ENCODE measurements around the gene RALGAPA1.

The RALGAPA1 gene

DNA sequence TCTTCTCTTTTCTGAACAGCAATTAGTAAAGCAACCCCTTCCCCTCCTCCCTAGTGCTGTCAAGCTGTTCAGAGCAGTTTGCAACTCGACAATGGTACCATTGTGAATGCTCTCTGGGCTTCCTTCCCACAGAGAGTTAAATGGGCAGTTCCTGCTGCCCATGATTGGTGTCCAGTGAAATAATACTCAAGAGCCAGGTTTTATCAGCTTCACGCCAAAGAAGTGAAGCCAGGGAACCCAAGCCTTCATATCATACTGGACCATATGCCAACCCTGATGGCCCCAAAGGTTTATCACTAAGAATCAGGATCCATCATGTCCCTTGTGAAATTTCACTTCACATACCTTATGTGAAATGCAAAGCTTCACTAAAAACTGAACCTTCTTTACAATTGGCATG lies 250.4 kb downstream of the RALGAPA1 start:
- TF ChIP-seq NFRKB (IDR thresholded peaks at IDR 0.05) (no peak), ARNT (IDR thresholded peaks at IDR 0.05) (no peak), PKNOX1 (IDR thresholded peaks at IDR 0.05) (no peak), FOXA1 (IDR thresholded peaks at IDR 0.05) (no peak), HDGF (IDR thresholded peaks at IDR 0.05; ENCODE audit: borderline replicate concordance) (no peak), ZNF384 (IDR thresholded peaks at IDR 0.05) (no peak), SP1 (IDR thresholded peaks at IDR 0.05) (no peak), BHLHE40 (IDR thresholded peaks at IDR 0.05; ENCODE audit: borderline replicate concordance) (no peak), ELF4 (IDR thresholded peaks at IDR 0.05) (no peak), FOXM1 (IDR thresholded peaks at IDR 0.05; ENCODE audit: borderline replicate concordance) (no peak), SUZ12 (IDR thresholded peaks at IDR 0.05) (no peak), CTBP1 (IDR thresholded peaks at IDR 0.05; ENCODE audit: borderline replicate concordance) (no peak), TARDBP (IDR thresholded peaks at IDR 0.05) (no peak), LEF1 (IDR thresholded peaks at IDR 0.05; ENCODE audit: borderline replicate concordance) (no peak), L3MBTL2 (conservative IDR thresholded peaks at IDR 0.05) (no peak), FOXK2 (IDR thresholded peaks at IDR 0.05) (no peak)
- no peak for DNase-seq (ENCODE audit: extremely low spot score)
- CTCF ChIA-PET: no interaction called here
- POLR2A ChIA-PET: no interaction called here

DNA sequence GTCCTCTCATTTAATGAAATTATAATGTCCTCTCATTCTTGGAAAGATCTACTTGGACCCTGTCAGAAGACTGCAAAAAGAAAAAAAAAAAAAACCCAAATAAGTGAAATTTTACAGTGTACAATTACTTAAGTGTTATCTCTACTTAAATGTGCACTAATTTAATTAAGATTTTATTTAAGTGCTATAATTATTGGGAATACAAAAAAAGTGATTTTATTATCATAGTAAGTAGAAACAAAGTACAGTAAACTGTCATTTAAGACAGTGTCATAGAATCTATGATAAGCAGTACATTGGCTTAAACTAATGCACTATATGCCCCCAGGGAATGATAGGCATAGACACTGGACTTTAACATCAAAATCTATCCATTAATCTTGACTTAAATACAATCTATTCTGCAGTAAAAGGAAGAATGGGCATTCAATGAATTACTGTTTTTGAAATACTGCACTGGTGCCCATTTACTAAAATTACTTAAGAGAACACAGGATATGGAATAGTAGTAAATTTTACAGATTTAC lies 251.8 kb downstream of the RALGAPA1 start:
- POLR2A ChIA-PET: no interaction called here

DNA sequence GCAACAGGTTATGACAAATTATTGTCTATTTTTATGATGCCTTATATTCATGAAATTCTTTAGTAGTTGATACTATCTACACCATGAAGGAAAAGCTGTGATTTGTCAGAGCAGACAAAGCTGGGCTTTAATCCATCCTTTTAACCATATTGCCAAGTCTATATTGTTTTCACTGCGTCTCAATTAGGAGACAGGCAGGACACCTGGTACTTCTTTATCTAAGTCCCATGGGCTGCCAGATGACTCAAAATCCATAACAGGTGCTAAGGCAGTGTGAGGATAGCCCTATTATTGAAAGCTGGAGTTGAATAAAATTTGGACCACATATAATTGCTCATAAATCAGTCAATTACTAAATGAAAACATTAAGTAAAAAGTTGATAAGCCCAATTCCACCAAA lies 252.5 kb downstream of the RALGAPA1 start:
- no peak for DNase-seq (ENCODE audit: extremely low spot score)
- TF ChIP-seq TARDBP (IDR thresholded peaks at IDR 0.05) (no peak), HDGF (IDR thresholded peaks at IDR 0.05; ENCODE audit: borderline replicate concordance) (no peak), PKNOX1 (IDR thresholded peaks at IDR 0.05) (no peak), ELF4 (IDR thresholded peaks at IDR 0.05) (no peak), FOXM1 (IDR thresholded peaks at IDR 0.05; ENCODE audit: borderline replicate concordance) (no peak), ARNT (IDR thresholded peaks at IDR 0.05) (no peak), CTBP1 (IDR thresholded peaks at IDR 0.05; ENCODE audit: borderline replicate concordance) (no peak), LEF1 (IDR thresholded peaks at IDR 0.05; ENCODE audit: borderline replicate concordance) (no peak), ZNF384 (IDR thresholded peaks at IDR 0.05) (no peak), SP1 (IDR thresholded peaks at IDR 0.05) (no peak), BHLHE40 (IDR thresholded peaks at IDR 0.05; ENCODE audit: borderline replicate concordance) (no peak)
- ChIA-PET POLR2A (no interaction called here), CTCF (no interaction called here)

More for the DNA sequence above, 251.8 kb downstream of the RALGAPA1 start:
- CTCF ChIA-PET: no interaction called here
- TF ChIP-seq LEF1 (IDR thresholded peaks at IDR 0.05; ENCODE audit: borderline replicate concordance): no peak
- TF ChIP-seq L3MBTL2 (conservative IDR thresholded peaks at IDR 0.05): no peak
- TF ChIP-seq ZNF384 (IDR thresholded peaks at IDR 0.05): no peak
- no peak for TF ChIP-seq HDGF (IDR thresholded peaks at IDR 0.05; ENCODE audit: borderline replicate concordance)
- no peak for TF ChIP-seq BHLHE40 (IDR thresholded peaks at IDR 0.05; ENCODE audit: borderline replicate concordance)
- no peak for TF ChIP-seq ARNT (IDR thresholded peaks at IDR 0.05)
- TF ChIP-seq ELF4 (IDR thresholded peaks at IDR 0.05): no peak
- no peak for DNase-seq (ENCODE audit: extremely low spot score)

- ChIA-PET CTCF (no interaction called here), POLR2A (no interaction called here)
- TF ChIP-seq HDGF (IDR thresholded peaks at IDR 0.05; ENCODE audit: borderline replicate concordance): no peak
- TF ChIP-seq SUZ12 (IDR thresholded peaks at IDR 0.05): no peak
- no peak for TF ChIP-seq SP1 (IDR thresholded peaks at IDR 0.05)
- TF ChIP-seq TARDBP (IDR thresholded peaks at IDR 0.05): no peak
- TF ChIP-seq CTBP1 (IDR thresholded peaks at IDR 0.05; ENCODE audit: borderline replicate concordance): no peak
- TF ChIP-seq FOXA1 (IDR thresholded peaks at IDR 0.05): no peak
- TF ChIP-seq ZNF384 (IDR thresholded peaks at IDR 0.05): no peak
- TF ChIP-seq FOXM1 (IDR thresholded peaks at IDR 0.05; ENCODE audit: borderline replicate concordance): no peak
- TF ChIP-seq BHLHE40 (IDR thresholded peaks at IDR 0.05; ENCODE audit: borderline replicate concordance): no peak
- no peak for TF ChIP-seq NFRKB (IDR thresholded peaks at IDR 0.05)
- no peak for TF ChIP-seq PKNOX1 (IDR thresholded peaks at IDR 0.05)
- TF ChIP-seq FOXK2 (IDR thresholded peaks at IDR 0.05): no peak
- TF ChIP-seq L3MBTL2 (conservative IDR thresholded peaks at IDR 0.05): no peak
- no peak for TF ChIP-seq ARNT (IDR thresholded peaks at IDR 0.05)
- TF ChIP-seq ELF4 (IDR thresholded peaks at IDR 0.05): no peak
- no peak for TF ChIP-seq LEF1 (IDR thresholded peaks at IDR 0.05; ENCODE audit: borderline replicate concordance)
- no peak for DNase-seq (ENCODE audit: extremely low spot score)
Measured at GRCh38 chr14:35553808-35554207, 255.3 kb downstream of the RALGAPA1 start.

DNA sequence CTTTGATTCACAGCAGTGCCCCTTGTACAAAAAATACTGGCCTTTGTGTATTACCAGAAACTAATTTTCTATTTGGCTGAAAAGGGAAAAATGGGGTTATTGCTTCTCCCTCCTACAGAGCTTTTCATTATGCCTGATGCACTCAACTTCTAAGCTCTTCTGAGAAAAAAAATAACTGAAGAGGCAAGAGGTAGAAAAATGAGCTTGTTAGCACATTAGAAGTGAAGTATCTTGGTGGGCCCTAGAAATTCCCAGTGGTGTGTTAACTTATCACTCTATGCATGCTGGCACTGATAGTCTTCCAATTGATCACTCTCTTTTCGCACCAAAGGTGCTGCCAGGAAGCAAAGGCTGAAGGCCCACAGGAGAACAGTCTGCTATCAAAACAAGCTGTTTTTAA lies 258.0 kb downstream of the RALGAPA1 start:
- POLR2A ChIA-PET: no interaction called here
- DNase-seq (ENCODE audit: extremely low spot score): no peak
- TF ChIP-seq ZNF384 (IDR thresholded peaks at IDR 0.05): no peak
- CTCF ChIA-PET: interaction anchor here (0.5 kb wide), 1 partner anchor 73 kb away, joined by 3 read pairs; no protein-coding TSS in a partner anchor

DNA sequence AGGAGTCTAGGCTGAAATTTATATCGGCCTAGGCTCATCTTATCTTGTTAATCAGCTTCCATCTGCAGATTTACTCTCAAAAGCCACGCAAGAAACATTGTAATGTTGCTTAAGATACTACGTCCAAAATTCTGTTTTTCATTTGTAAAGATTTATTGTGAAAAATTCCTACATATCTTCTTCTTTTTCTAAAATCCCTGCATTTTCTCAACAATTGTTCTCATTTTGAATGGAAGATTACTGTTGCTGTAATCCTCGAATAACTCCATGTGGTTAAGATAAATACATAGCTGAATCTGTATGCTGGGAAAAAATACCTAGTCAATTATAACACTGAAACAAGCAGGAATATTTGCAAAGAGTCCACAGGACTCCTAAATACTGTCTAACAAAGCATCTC lies 259.5 kb downstream of the RALGAPA1 start:
- ChIA-PET CTCF (interaction anchor here (1.3 kb wide), 1 partner anchor 15 kb away, joined by 3 read pairs; no protein-coding TSS in a partner anchor), POLR2A (no interaction called here)
- no peak for TF ChIP-seq FOXK2 (IDR thresholded peaks at IDR 0.05)
- TF ChIP-seq SUZ12 (IDR thresholded peaks at IDR 0.05): no peak
- TF ChIP-seq L3MBTL2 (conservative IDR thresholded peaks at IDR 0.05): no peak
- no peak for TF ChIP-seq ARNT (IDR thresholded peaks at IDR 0.05)
- TF ChIP-seq BHLHE40 (IDR thresholded peaks at IDR 0.05; ENCODE audit: borderline replicate concordance): no peak
- no peak for DNase-seq (ENCODE audit: extremely low spot score)

Measured in HEK293T (cell line).